HG02943 (cell line): ENCODE results near the gene VEGFC.

Experiments used
- ATAC-seq: cut with Tn5 transposase; IDR thresholded peaks from one replicate; pipeline ENCODE4 v1.9.1; 2021; ENCODE audit warnings: mild to moderate bottlenecking, low read depth, moderate library complexity; ENCODE audit not compliant: unreplicated experiment

VEGFC gene

DNA sequence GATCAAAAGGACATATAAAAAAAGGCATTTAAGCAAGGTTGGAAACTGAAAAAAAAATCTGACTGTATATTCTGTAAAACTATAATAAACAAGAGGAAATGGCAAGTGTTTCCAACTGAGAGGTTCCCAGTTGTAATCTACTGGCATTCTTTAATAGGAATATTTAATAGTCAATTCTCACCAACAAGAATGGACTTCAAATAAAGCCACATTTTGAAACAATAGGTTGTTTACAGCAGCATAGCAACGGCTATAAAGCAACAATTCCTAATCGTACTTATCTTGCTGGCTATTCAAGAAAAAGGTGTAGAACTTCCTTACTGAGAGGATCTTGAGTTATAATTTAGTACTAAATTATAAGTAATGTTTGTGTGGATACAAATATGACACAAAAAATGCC lies 75.5 kb downstream of the VEGFC start:
- no peak for ATAC-seq

DNA sequence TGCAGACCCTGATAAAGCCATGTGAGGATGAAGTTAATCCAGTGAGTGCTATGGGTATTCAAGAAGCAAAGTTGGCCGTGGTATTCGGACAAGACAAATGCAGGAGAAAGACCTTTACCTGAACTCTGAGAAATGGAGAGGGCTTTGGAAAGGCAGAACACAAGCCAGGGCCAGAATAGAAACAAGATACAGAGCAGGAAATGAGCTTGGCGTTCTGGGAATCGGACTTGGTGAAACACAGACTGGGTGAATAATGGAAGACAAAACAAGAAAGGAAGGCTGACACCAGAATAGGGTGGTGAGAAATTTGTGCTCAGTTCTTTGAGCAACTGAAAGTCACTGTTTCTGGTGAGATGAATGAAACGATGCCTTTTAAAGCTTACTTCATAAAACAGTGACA lies 83.3 kb downstream of the VEGFC start:
- ATAC-seq = no peak

DNA sequence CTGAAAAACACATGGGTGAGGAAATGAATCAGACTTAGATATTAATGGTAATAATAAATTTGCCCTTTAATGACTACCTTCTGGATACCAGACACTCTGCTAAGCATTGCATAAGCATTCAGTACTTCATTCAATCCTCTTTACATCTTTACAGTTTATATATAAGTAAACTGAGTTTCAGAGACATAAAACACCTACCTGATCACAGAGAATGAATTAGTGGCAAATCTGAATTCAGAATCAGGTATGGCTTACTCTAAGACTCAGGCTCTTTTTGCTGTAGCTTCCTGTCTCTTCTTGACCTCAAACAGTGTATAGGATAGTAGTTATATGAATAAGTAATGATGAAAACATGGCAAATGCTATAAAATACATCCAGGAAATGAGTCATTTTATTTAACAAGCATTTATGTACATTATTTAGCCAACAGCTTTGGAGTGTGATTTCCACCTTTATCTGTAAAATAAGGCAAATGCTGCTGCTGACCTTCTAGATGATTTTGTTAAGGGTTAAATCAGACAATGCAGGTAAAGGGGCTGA lies 83.9 kb downstream of the VEGFC start:
- ATAC-seq = no peak

DNA sequence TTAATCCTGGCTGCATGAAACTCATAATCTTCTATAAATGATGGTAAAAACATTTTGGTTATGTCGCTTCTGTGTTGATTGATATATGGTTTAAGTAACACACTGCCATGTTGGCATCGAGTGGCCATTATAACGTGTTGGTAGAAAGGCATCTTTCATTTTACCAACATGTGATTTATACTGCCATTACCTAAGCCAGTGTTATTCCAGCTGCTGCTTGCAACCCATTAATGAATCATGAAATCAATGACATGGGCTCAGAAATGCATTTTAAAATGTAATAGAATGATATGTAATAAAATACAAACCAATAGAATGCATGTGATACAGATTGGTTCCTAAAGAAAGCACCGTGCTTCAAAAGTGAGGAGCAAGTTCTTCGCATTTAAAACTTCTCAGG lies 102.0 kb downstream of the VEGFC start:
- ATAC-seq = no peak

DNA sequence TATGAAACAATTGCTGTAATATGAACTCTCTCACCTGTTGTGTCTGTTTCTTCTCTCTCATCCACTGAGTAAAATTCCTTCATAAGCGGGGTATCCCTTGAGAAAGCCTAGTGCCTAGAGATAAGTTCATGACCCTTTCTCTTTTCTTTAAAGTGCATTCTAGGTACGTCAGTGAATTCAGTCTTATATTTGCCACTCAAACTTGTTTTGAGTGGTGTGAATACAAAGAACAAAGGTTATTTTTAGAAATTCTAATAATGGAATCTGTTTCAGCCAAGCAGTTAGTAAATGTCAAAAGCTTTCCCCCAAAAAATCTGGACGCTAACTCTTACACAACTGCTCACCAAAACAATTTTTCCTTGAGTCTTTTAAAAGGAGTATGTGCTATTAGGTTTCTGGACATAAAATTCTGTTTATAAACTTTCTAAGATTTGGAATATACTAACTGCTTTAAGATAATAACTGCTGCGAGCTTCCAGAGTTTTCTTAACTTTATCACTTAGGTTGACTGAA lies 112.0 kb downstream of the VEGFC start:
- ATAC-seq = no peak

DNA sequence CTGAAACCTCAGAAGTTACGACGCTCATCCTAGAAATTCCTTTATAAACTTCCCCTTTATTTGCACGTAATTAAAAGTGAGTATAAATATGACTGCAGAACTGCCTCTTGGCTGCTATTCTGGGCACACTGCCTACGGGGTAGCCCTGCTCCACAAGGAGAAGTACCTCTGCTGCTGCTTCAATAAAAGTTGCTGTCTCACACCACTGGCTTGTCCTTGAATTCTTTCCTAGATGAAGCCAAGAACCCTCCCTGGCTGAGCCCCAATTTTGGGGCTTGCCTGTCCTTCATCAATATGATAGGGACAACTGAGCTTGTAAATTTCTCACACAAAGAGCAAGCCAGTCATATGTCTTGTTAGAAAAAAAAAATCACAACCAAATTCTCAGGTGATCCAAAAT lies 115.8 kb downstream of the VEGFC start:
- no peak for ATAC-seq

DNA sequence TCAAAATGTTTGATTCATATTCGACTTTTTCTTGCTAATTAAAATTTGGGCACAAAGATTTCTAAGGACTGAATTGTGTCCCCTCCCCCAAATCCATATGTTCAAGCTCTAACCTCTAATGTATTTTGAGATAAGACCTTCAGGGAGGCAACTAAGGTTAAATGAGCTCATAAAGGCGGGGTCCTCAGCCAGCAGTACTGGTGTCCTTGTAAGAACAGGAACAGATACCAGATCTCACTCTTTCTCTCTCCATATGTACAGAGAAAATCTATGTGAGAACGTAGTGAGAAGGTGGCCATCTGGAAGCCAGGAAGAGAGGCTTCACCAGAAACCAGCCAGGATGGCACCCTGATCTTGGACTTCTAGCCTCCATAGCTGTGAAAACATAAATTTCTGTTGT lies 116.9 kb downstream of the VEGFC start:
- ATAC-seq = no peak

DNA sequence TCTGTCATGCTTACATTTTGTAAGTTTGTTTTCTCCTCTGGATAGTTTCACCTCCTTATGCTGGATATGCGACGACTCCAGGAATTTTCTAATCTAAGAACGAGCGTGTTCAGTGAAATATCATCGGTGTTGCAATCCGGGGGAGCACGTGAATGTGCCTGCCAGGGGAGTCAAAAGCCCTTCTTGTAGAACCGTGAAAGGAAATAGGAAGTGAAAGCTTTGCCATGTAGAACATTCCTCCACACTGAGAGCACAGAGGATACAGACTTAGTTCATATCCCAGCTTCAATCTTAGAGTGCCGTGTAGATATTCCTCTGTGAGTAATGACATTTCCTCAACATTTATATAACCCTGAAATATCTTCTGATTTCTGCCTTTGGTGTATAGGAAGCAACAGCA lies 121.2 kb downstream of the VEGFC start:
- ATAC-seq = no peak

DNA sequence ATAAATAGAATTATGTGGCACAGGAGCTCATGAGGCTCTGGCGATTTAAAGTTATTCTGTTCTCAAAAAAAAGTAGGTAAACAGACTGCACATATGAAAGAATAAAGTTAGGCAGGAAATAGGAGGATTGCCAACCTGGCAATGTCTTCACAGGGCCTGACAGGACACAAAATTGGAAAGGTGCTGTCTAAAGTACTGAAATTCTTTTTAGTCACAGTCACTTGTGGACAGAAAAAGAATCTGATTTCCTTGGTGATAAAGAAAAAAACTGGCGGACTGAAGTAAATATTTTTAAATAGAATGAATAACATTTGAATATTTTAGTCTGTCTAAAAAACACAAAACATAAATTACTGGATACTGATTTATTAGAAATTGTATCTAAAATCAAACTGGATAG lies 124.4 kb downstream of the VEGFC start:
- ATAC-seq = no peak

DNA sequence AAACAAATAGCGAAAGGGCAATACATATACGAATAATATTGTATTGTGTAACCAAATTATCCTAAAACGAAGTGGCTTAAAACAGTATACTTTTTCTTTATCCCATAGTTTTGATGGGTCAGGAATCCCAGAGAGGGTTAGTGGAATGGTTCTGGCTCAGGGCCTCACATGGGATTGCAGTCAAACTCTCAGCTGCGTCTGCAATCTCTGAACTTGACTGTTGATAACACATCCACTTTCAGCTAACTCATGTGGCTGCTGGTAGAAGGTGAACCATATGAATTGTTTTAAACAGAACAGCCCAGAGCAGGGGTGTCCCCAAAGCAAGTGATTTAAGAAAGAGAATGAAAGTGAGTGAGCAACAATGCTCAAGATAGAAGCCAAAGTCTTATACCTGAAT lies 127.8 kb downstream of the VEGFC start:
- ATAC-seq = no peak

DNA sequence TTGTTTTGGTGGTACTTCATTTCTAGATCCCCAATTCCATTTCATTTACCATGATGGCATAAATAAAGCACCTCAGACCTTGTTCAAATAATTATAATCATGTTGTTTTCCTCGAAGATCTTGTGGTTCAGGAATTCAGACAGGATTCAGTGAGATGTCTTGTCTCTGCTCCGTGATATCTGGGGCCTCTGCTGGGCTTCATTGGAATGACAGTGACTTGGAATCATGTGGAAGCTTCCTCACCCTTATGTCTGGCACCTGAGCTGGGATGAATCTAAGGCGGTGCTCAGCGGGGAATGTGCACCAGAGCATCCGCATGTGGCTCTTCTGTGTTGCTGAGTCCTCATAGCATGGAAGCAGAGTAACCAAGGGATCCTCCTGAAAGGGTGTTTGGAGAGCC lies 132.2 kb downstream of the VEGFC start:
- no peak for ATAC-seq

DNA sequence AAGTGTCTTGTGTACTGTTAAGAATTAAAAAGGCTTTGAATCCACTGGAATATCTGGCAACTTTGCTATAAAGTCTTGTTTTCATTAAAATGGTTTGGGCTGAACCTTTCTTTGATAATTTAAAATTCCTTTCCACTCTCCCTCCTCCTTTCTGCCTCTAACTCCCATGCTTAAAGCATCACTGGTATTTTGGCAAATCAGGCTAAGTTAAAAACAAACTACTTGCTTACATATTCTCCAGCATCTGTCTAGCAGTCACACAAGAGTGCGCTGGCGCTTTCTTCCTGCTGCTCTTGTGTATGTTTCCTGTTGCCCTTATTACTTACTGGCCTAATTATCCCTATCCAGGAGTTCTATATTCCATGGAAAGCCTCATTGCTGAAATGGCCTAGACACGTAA lies 136.6 kb downstream of the VEGFC start:
- ATAC-seq = no peak

DNA sequence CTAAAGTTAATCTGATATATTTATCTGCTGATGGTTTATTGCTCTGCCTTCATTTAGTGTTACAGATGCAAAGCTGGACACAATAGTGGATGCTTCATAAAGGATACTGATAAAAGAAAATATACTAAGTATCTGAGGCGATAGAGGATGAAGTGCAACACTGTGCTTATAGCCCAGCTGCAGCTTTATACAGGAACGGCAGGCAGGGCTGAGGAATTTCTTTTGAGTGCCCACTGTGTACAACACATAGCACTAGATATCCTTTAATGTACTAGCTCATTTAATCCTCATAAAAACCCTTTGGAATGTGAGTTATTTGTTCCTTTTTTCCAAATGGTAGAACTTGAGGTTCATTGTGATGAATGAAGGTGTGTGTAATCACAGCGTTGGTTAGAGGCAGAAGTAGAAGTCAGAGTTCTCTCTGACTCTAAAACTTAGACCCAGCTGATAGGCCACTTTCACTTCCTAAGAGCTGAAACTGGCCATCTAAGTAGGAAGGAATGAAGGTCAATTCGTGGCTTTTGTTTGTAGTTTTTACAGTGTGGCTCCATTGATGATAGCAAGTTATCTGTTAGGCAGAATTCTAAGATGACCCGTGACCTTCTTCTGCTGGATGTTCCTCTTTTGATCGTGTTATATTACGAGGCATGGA lies 138.0 kb downstream of the VEGFC start:
- no peak for ATAC-seq

DNA sequence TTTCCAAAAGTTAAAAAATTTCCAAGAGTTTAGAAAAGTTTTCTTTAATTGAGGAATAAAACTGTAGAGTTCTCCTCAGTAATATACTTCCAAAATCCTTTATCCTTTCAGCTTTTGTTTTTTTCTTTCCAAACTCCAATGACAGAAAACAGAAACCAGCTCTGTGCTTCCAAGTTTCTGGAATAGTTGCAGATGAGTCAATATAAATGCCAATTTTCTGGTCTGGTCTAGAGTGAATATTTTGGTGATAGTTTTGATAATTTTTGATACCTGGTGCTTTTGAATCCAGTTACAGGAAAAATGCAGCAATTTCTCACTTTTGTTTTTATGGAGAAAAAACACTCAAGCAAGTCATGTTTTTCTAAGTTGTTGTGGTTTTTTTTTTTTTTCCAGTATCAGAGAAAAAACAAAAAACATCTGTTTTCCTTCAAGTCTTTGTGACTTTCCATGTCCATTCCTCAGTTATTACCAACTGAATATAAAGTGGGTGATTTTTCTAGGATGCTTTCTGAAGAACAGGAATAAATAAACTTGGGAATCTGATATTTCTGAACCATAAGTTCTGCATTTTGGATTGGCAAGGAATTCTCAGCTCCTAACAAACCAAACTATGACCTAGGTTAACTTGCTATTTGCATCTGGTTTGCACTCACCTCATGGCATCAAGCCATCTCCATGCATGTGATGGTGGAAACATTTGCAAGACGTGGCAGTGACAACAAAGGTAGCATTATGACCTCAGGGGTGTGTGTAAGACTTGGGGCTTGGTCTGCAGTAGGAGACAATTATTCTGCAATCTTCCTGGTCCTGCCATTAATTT lies 139.1 kb downstream of the VEGFC start:
- ATAC-seq = no peak

DNA sequence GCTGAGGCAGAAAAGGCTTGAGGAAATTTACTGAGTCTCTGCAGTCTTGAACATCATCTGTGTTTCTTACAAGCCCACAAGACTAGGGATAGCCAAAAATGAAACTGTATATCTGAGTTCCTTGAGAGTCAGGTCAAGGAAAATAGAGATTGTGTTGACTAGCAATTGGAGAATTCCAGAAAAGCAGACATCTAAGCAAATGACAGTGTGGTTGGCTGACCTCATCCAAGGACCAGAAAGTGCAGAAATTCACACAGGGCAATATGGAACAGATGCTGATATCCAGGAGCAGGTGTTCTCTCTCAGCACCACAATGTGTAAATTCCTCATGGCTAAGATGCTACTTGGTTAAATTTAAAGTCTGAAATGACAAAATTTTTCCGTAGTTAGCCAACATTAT lies 146.4 kb downstream of the VEGFC start:
- no peak for ATAC-seq

DNA sequence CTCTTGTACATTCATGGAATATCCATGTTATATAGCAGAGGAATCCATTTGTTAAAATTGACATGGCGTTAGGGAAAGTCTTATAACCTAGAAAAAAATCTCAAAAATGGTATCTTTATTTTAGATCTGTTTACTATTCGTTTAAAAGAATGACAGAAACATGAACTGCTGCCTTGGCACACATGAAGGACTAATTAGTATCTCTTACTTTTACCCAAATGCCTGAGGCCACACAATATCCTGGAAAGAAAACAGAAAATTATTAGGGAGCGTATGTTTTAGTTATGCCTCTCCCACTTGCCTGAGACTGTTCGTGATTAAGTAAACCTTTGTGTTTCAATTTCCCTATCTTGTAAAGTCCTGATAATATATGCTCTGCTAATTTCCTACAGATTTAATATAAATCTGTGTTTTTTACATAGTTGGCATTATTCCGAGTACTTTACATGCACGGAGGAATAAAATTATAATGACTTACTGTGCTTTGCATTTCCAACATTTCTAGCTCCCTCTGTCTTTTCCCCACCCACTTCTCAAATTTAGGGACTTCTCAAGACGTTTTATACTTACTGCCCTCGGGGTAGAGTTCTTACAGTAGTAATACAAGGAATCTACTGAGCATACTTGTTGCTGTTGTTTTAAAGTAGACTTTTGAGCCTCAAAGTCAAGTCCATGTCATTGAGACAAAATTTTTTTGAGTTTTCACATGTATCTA lies 147.3 kb downstream of the VEGFC start:
- no peak for ATAC-seq

DNA sequence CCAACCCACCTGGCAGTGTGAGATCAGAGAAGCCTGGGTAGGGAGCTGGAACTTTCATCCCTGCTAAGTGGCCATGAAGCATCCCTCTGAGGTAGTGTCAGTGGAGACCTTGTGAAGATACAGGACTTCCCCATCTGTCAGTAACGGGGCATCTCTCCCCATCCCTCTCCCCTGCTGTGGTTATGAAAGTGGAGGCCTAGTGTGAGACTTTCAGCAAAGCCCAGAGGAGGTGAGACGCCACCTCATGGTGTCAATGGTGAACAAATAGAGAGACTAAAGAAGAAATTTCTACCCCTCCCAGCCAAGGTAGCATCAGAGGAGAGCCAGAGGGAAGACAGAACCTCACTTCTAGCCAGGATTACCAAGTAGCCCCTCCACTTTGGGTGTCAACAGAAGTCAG lies 150.2 kb downstream of the VEGFC start:
- ATAC-seq = peak; percentile 65

DNA sequence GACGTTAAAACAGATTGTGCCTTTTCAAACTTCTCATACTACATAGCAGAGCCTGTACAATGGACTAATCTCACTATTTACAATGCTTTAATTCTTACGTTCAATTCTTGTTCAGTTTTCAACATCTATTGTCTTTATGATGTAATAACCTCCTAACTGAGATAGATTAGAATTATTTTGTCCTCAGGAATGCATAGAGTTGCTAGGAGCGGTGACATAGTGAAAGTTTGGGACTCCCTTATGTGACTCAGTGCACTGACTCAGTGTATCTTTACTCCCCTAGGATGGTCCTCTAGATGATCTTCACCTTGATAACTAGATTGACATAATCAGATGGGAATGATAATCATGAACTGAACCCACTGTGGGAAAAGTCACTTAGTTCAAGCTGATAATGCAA lies 151.5 kb downstream of the VEGFC start:
- no peak for ATAC-seq

DNA sequence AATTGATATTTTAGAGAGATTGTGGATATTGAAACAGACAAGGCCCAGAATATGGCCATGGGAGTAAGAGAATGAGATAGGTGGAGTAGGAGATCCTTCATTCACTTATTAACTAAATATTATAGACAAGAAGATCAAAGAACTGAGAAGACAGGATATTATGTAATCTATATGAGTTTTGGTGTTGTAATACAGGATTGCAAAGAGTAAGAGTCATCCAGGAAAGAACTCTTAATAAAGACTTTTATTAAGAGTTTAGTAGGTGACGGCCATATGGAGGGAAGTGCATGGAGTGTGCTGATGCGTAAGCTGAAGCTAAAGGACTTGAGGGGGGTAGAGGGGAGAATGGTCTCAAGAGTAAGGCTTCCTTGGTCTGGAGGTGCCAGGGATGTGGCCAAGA lies 153.7 kb downstream of the VEGFC start:
- ATAC-seq = no peak

DNA sequence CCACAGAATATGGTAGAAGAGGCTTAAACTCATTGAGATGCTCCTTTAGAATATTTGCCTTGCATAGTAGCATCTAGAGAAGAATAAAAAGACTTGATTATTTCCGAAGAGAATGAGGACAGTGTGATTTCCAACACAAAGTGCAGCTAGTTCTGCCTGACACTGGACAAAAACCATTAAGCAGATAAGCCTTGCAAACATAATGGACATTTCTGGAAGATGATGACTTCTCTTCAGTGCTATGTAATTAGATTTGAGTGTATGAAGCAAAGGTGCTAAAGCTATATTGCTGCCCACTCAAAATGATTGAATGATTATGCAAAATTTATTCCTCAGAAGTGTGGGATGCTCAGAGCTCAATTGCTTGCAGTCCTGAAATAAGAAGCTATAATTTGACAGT lies 156.4 kb downstream of the VEGFC start:
- no peak for ATAC-seq
